Measurements from ENCODE around the gene TUBGCP6. TPM values are rescaled to one million over a fixed set of nuclear protein-coding genes. Genes with fewer than 3 reads are reported as not detected.
A peak's percentile ranks its signal among the peaks of the same experiment; 100 is the strongest.

The TUBGCP6 gene
- total and polyA plus RNA-seq, 2 experiments from 2014 or later, result 26.2 to 31.5 TPM

- DNase-seq (ENCODE audit: low spot score), result peak; percentile 84
- Histone ChIP-seq H2AFZ (peak overlapping the region; percentile 38), H3K9me3 (ENCODE audit: low read depth) (no peaks in the 10 kb centered on the region), H3K36me3 (replicated peaks; ENCODE audit: insufficient read depth, low read depth) (no peaks in the 10 kb centered on the region), H4K20me1 (ENCODE audit: insufficient read depth, poor library complexity, severe bottlenecking) (no peaks in the 10 kb centered on the region), H3K4me1 (ENCODE audit: insufficient read depth) (peaks cover 45% of the 10 kb centered on the region), H3K27me3 (no peaks in the 10 kb centered on the region), H3K27ac (peak overlapping the region; percentile 92), H3K4me3 (no peak overlapping the region), H3K79me2 (peaks cover 60% of the 10 kb centered on the region), H3K9me2 (replicated peaks; ENCODE audit: insufficient read depth) (no peaks in the 10 kb centered on the region), H3K4me2 (peak overlapping the region; percentile 80)
- TF ChIP-seq EZH2phosphoT487 (IDR thresholded peaks at IDR 0.05; ENCODE audit: low read depth, severe bottlenecking, unreplicated experiment) (no peak), CTCF (IDR thresholded peaks at IDR 0.05; ENCODE audit: poor library complexity) (peak; percentile 41), EZH2 (IDR thresholded peaks at IDR 0.05; ENCODE audit: borderline replicate concordance) (no peak)
- 42% methylated on average over 23 of the region's 43 CpGs for whole genome bisulfite sequencing (ENCODE audit: low lambda C conversion rate, missing lambda C conversion rate)
These were observed 54.5 kb downstream of the TUBGCP6 start for GRCh38 chr22:50190182-50190940.

- Histone ChIP-seq H3K9me3 (ENCODE audit: low read depth) (no peaks in the 10 kb centered on the region), H3K4me3 (no peak overlapping the region), H3K36me3 (replicated peaks; ENCODE audit: insufficient read depth, low read depth) (no peaks in the 10 kb centered on the region), H3K27me3 (no peaks in the 10 kb centered on the region), H3K79me2 (peaks cover 62% of the 10 kb centered on the region), H3K9me2 (replicated peaks; ENCODE audit: insufficient read depth) (no peaks in the 10 kb centered on the region), H3K4me2 (peak overlapping the region; percentile 80), H3K4me1 (ENCODE audit: insufficient read depth) (peaks cover 49% of the 10 kb centered on the region), H4K20me1 (ENCODE audit: insufficient read depth, poor library complexity, severe bottlenecking) (no peaks in the 10 kb centered on the region), H3K27ac (peak overlapping the region; percentile 92), H2AFZ (no peak overlapping the region)
- TF ChIP-seq CTCF (IDR thresholded peaks at IDR 0.05; ENCODE audit: poor library complexity) (no peak), EZH2 (IDR thresholded peaks at IDR 0.05; ENCODE audit: borderline replicate concordance) (no peak), EZH2phosphoT487 (IDR thresholded peaks at IDR 0.05; ENCODE audit: low read depth, severe bottlenecking, unreplicated experiment) (no peak)
- no peak for DNase-seq (ENCODE audit: low spot score)
- 37% methylated on average over 4 of the region's 4 CpGs for WGBS (ENCODE audit: low lambda C conversion rate, missing lambda C conversion rate)
These were observed 55.0 kb downstream of the TUBGCP6 start for GRCh38 chr22:50189849-50190181.

GRCh38 chr22:50189184-50189848 lies 55.5 kb downstream of the TUBGCP6 start:
- H4K20me1 ChIP-seq (ENCODE audit: insufficient read depth, poor library complexity, severe bottlenecking), result no peaks in the 10 kb centered on the region
- no peak for TF ChIP-seq CTCF (IDR thresholded peaks at IDR 0.05; ENCODE audit: poor library complexity)
- TF ChIP-seq EZH2 (IDR thresholded peaks at IDR 0.05; ENCODE audit: borderline replicate concordance), result no peak
- no peak for TF ChIP-seq EZH2phosphoT487 (IDR thresholded peaks at IDR 0.05; ENCODE audit: low read depth, severe bottlenecking, unreplicated experiment)
- no peaks in the 10 kb centered on the region for H3K27me3 ChIP-seq
- no peak for DNase-seq (ENCODE audit: low spot score)
- H3K36me3 ChIP-seq (replicated peaks; ENCODE audit: insufficient read depth, low read depth), result no peaks in the 10 kb centered on the region
- no peak overlapping the region for H3K4me3 ChIP-seq
- peaks cover 53% of the 10 kb centered on the region for H3K4me1 ChIP-seq (ENCODE audit: insufficient read depth)
- peak overlapping the region; percentile 92 for H3K27ac ChIP-seq
- WGBS (ENCODE audit: low lambda C conversion rate, missing lambda C conversion rate), result 86% methylated on average over 20 of the region's 20 CpGs
- no peaks in the 10 kb centered on the region for H3K9me3 ChIP-seq (ENCODE audit: low read depth)
- peak overlapping the region; percentile 80 for H3K4me2 ChIP-seq
- H2AFZ ChIP-seq, result no peak overlapping the region
- peaks cover 62% of the 10 kb centered on the region for H3K79me2 ChIP-seq
- no peaks in the 10 kb centered on the region for H3K9me2 ChIP-seq (replicated peaks; ENCODE audit: insufficient read depth)

Measured in hepatocyte (in vitro differentiated cells).